GM12801 (cell line): Measurements from ENCODE around the gene TBKBP1.

Experiments used
- CTCF ChIP-seq: IDR thresholded peaks from one replicate; pipeline ENCODE4 v1.5.1; 2011; ENCODE audit warnings: control low read depth; ENCODE audit not compliant: insufficient read length; ENCODE audit errors: extremely low read depth

Gene TBKBP1

GRCh38 chr17:47760409-47761140 is 66.6 kb downstream of the TBKBP1 start:
- TF ChIP-seq CTCF: no peak
